Astrocyte (in vitro differentiated cells and primary cell): ENCODE results near the gene NCK2.

Experiments
- EZH2 ChIP-seq: IDR thresholded peaks from 2 replicates; pipeline ENCODE4 v1.6.1; 2012; ENCODE audit warnings: mild to moderate bottlenecking, low read length, inconsistent platforms; ENCODE audit not compliant: insufficient read depth
- TF ChIP-seq, protein P1 (sequence below): IDR thresholded peaks from 2 replicates; pipeline ENCODE4 v1.5.1; 2011; ENCODE audit warnings: low read depth, mild to moderate bottlenecking, inconsistent platforms, low read length, moderate library complexity; ENCODE audit not compliant: insufficient read depth

GRCh38 chr2:105752691-105753358, 8.1 kb downstream of the NCK2 start:
- no peak for TF ChIP-seq EZH2
- TF ChIP-seq, protein P1, sequence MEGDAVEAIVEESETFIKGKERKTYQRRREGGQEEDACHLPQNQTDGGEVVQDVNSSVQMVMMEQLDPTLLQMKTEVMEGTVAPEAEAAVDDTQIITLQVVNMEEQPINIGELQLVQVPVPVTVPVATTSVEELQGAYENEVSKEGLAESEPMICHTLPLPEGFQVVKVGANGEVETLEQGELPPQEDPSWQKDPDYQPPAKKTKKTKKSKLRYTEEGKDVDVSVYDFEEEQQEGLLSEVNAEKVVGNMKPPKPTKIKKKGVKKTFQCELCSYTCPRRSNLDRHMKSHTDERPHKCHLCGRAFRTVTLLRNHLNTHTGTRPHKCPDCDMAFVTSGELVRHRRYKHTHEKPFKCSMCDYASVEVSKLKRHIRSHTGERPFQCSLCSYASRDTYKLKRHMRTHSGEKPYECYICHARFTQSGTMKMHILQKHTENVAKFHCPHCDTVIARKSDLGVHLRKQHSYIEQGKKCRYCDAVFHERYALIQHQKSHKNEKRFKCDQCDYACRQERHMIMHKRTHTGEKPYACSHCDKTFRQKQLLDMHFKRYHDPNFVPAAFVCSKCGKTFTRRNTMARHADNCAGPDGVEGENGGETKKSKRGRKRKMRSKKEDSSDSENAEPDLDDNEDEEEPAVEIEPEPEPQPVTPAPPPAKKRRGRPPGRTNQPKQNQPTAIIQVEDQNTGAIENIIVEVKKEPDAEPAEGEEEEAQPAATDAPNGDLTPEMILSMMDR, result no peak
